Left kidney (tissue), 1 donor: Measurements from ENCODE around the gene ENPP3. TPM values are rescaled to one million over a fixed set of nuclear protein-coding genes. Genes with fewer than 3 reads are reported as not detected.

ENCODE experiments used
- polyA plus RNA-seq: library from polyadenylated mRNA; unstranded; fragments of 120-200 nt; gene quantifications from one replicate; pipeline ENCODE4 v1.2.1, GENCODE V29; 2013; ENCODE audit not compliant: insufficient read length

ENPP3 gene
- polyA plus RNA-seq, 1 donor: 13.0 TPM

Other genes starting within 250 kb of the ENPP3 start
- 0.95 TPM for gene ARG1, start 64.1 kb upstream of the ENPP3 start, polyA plus RNA-seq
- gene MED23, start 9.1 kb upstream of the ENPP3 start, polyA plus RNA-seq: 66.1 TPM
- gene OR2A4, start 64.1 kb downstream of the ENPP3 start, polyA plus RNA-seq: 0.32 TPM
- gene CTAGE9, start 73.7 kb downstream of the ENPP3 start, polyA plus RNA-seq: 0.55 TPM
- 25.9 TPM for gene ENPP1, start 170.7 kb downstream of the ENPP3 start, polyA plus RNA-seq